Spleen (tissue), 7 donors: ENCODE data around the gene LMNB1.
"Not testable (repeated sequence)": the region's sequence is repeated elsewhere in the genome, so short reads cannot be mapped to it uniquely, and the experiment has no call there.

Experiments used
- CTCF ChIP-seq, 11 experiments: fragments of 200-600 bp in 7 of 11; fragments of 450-650 bp in 4 of 11; sonication (generic) in 4 of 11; IDR thresholded peaks in 8 of 11; conservative IDR thresholded peaks in 3 of 11; 1 replicate in 7 of 11; 2 replicates in 4 of 11; pipeline versions ENCODE4 v1.4.0 to v1.8.0; 2016 to 2021; ENCODE audit warnings: antibody characterized with exemption in 11 of 11, inconsistent platforms in 4 of 11, mild to moderate bottlenecking in 1 of 11
- POLR2A ChIP-seq, 3 donors: fragments of 450-650 bp; IDR thresholded peaks; one replicate each; pipeline ENCODE4 v1.5.1; 2017; ENCODE audit warnings: antibody characterized with exemption in 3 of 3, mild to moderate bottlenecking in 1 of 3
- donor health status: DM: no; HTN: no; CAD: no; lungs with moderate emphysema.
- donor health status: DM: no; HTN: no; CAD: no.
- donor health status: DM: no; HTN: no; CAD: no.

GRCh38 chr5:126813799-126814198 is 36.9 kb downstream of the LMNB1 start:
- not testable (repeated sequence) for TF ChIP-seq POLR2A (IDR thresholded peaks at IDR 0.05); CTCF (IDR thresholded peaks at IDR 0.05 in 8 of 11, conservative IDR thresholded peaks at IDR 0.05 in 3 of 11)
